ENCODE measurements around the gene NPAS2. TPM values are rescaled to one million over a fixed set of nuclear protein-coding genes. Genes with fewer than 3 reads are reported as not detected.

NPAS2 gene
- total RNA-seq, 1 donor = 8.7 TPM

DNA sequence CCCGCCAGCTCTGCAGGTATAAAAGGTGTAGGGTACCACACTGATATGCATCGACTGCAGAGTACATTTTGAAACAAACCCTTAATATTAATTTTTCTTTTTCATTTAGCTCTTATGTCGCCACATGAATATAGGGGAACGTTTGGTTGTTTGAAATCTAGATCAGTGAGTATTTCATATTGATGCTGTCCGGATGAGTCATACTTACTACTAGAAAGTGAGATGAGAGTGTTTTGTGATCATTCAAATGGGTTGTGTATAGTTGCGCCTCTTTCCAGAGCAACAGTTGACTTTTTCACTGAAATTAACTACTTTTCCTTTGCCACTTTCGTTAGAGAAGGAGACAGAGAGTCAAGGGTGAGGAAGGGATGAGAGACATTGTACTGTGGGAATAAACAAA is 24.6 kb downstream of the NPAS2 start:
- peaks cover 5% of the 10 kb centered on the region for H3K79me2 ChIP-seq (ENCODE audit: insufficient read depth, low read length)
- no peak overlapping the region for H3K4me2 ChIP-seq (ENCODE audit: insufficient read depth, low read length)
- DNase-seq (ENCODE audit: insufficient read length, low spot score, missing footprints) = no peak
- no peak overlapping the region for H3K4me3 ChIP-seq (ENCODE audit: insufficient read depth, low read length)
- H3K27ac ChIP-seq (ENCODE audit: low read depth, low read length) = no peak overlapping the region
- TF ChIP-seq, protein P1, sequence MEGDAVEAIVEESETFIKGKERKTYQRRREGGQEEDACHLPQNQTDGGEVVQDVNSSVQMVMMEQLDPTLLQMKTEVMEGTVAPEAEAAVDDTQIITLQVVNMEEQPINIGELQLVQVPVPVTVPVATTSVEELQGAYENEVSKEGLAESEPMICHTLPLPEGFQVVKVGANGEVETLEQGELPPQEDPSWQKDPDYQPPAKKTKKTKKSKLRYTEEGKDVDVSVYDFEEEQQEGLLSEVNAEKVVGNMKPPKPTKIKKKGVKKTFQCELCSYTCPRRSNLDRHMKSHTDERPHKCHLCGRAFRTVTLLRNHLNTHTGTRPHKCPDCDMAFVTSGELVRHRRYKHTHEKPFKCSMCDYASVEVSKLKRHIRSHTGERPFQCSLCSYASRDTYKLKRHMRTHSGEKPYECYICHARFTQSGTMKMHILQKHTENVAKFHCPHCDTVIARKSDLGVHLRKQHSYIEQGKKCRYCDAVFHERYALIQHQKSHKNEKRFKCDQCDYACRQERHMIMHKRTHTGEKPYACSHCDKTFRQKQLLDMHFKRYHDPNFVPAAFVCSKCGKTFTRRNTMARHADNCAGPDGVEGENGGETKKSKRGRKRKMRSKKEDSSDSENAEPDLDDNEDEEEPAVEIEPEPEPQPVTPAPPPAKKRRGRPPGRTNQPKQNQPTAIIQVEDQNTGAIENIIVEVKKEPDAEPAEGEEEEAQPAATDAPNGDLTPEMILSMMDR (IDR thresholded peaks at IDR 0.05; ENCODE audit: extremely low read depth, low read depth, low read length) = no peak
- H3K36me3 ChIP-seq (ENCODE audit: insufficient read depth, low read length) = no peaks in the 10 kb centered on the region
- no peak overlapping the region for H2AFZ ChIP-seq (ENCODE audit: low read length)
- H3K9me3 ChIP-seq (ENCODE audit: low read depth, low read length) = no peaks in the 10 kb centered on the region
- H3K27me3 ChIP-seq (ENCODE audit: insufficient read depth, low read length) = peaks cover 2% of the 10 kb centered on the region
- no peaks in the 10 kb centered on the region for H3K4me1 ChIP-seq (ENCODE audit: insufficient read depth, low read length)
- H4K20me1 ChIP-seq (ENCODE audit: insufficient read depth, low read length) = no peaks in the 10 kb centered on the region

DNA sequence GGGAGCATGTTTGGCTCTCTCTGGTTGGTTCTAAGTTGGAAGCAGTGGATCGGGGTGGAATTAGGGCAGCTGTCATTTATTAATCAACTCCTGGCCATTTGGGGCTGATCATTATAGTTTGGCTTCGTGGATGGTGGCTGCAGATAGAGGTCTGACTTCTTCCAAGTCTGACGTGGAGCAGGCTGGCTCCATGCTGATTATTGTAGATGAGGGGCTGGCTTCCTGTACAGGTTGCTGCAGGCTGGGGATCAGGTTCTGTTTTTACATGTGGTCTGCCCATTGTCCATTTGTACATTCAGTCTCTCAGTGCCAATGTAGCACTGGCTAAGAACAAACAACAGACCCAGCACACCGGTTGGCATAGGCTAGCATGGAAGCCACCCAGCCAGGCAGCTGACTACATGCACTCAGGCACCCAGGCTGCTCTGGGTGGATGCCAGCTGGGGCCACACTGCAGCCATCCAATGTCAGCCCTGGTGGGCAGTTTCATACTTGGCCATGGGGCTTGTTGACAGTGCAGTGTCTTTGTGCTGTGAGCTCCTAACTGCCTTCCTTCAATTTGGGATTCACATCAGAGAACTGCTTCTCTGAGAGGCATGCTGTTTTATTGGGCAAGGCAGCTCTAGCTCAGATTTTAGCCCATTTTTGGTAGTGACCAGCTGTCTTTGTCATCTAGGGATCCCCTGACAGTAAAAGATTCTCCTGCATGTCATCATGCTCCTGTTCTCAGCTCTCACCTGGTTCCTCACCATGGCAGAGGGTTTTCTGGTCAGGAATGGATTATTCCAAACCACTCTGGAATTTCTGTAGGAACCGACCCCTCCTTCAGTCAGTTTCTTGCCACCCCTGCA is 25.4 kb downstream of the NPAS2 start:
- TF ChIP-seq, protein P1 (IDR thresholded peaks at IDR 0.05; ENCODE audit: extremely low read depth, low read depth, low read length) = no peak
- H3K27ac ChIP-seq (ENCODE audit: low read depth, low read length) = no peak overlapping the region
- no peak for DNase-seq (ENCODE audit: insufficient read length, low spot score, missing footprints)
- H4K20me1 ChIP-seq (ENCODE audit: insufficient read depth, low read length) = no peaks in the 10 kb centered on the region
- no peaks in the 10 kb centered on the region for H3K4me1 ChIP-seq (ENCODE audit: insufficient read depth, low read length)
- H3K27me3 ChIP-seq (ENCODE audit: insufficient read depth, low read length) = peaks cover 2% of the 10 kb centered on the region
- H3K9me3 ChIP-seq (ENCODE audit: low read depth, low read length) = no peaks in the 10 kb centered on the region
- no peaks in the 10 kb centered on the region for H3K36me3 ChIP-seq (ENCODE audit: insufficient read depth, low read length)
- peaks cover 5% of the 10 kb centered on the region for H3K79me2 ChIP-seq (ENCODE audit: insufficient read depth, low read length)
- no peak overlapping the region for H3K4me3 ChIP-seq (ENCODE audit: insufficient read depth, low read length)
- H2AFZ ChIP-seq (ENCODE audit: low read length) = no peak overlapping the region
- H3K4me2 ChIP-seq (ENCODE audit: insufficient read depth, low read length) = no peak overlapping the region

DNA sequence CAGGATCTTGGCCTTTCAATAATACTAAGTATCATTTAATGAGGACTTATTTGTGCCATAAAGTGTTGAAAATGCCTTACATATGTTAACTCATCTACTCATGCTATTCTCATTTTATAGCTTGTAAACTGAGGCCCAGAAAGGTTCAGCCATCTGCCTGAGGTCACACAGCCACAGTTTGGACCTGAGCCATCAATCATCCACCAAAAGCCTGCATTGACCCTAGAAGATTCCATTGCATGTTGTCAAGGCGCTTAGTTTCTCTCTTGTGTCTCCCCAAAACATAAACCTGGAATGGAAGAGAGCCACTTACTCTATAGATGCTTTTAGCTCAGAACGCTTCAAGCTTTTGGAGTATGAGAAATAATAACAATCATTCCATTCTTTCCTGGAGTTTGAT is 26.8 kb downstream of the NPAS2 start:
- TF ChIP-seq, protein P1 (IDR thresholded peaks at IDR 0.05; ENCODE audit: extremely low read depth, low read depth, low read length) = no peak
- Histone ChIP-seq H3K79me2 (ENCODE audit: insufficient read depth, low read length) (peaks cover 5% of the 10 kb centered on the region), H4K20me1 (ENCODE audit: insufficient read depth, low read length) (no peaks in the 10 kb centered on the region), H3K4me2 (ENCODE audit: insufficient read depth, low read length) (no peak overlapping the region), H3K4me1 (ENCODE audit: insufficient read depth, low read length) (no peaks in the 10 kb centered on the region), H3K36me3 (ENCODE audit: insufficient read depth, low read length) (no peaks in the 10 kb centered on the region), H3K27me3 (ENCODE audit: insufficient read depth, low read length) (peaks cover 2% of the 10 kb centered on the region), H3K27ac (ENCODE audit: low read depth, low read length) (no peak overlapping the region), H3K4me3 (ENCODE audit: insufficient read depth, low read length) (no peak overlapping the region), H3K9me3 (ENCODE audit: low read depth, low read length) (no peaks in the 10 kb centered on the region), H2AFZ (ENCODE audit: low read length) (no peak overlapping the region)
- DNase-seq (ENCODE audit: insufficient read length, low spot score, missing footprints) = no peak

DNA sequence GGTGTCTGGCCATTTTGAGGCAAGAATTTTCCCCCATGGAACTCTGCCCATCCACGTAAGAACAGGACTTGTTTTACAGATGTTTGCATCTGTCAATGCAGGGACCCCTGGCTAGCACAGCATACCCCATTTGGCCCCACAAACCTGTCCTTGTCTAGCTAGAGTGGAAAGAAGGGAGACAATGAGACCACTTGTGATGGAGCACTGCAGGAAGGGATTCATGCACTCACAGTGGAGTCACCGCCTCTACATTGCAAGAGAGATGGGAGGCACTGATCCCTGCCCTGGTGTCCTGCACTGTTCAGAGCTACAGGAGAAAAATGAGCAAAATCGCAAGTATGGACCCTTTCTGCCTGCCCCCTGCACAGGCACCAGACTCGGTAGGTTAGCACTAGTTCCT is 32.5 kb downstream of the NPAS2 start:
- DNase-seq (ENCODE audit: insufficient read length, low spot score, missing footprints) = no peak
- peaks cover 2% of the 10 kb centered on the region for H3K4me1 ChIP-seq (ENCODE audit: insufficient read depth, low read length)
- no peak overlapping the region for H3K4me3 ChIP-seq (ENCODE audit: insufficient read depth, low read length)
- no peaks in the 10 kb centered on the region for H3K9me3 ChIP-seq (ENCODE audit: low read depth, low read length)
- H3K27me3 ChIP-seq (ENCODE audit: insufficient read depth, low read length) = no peaks in the 10 kb centered on the region
- no peaks in the 10 kb centered on the region for H4K20me1 ChIP-seq (ENCODE audit: insufficient read depth, low read length)
- no peaks in the 10 kb centered on the region for H3K36me3 ChIP-seq (ENCODE audit: insufficient read depth, low read length)
- H3K79me2 ChIP-seq (ENCODE audit: insufficient read depth, low read length) = no peaks in the 10 kb centered on the region
- no peak overlapping the region for H3K4me2 ChIP-seq (ENCODE audit: insufficient read depth, low read length)
- H2AFZ ChIP-seq (ENCODE audit: low read length) = no peak overlapping the region
- H3K27ac ChIP-seq (ENCODE audit: low read depth, low read length) = no peak overlapping the region
- TF ChIP-seq, protein P1 (IDR thresholded peaks at IDR 0.05; ENCODE audit: extremely low read depth, low read depth, low read length) = no peak

All from osteoblast (primary cell).